ENCODE measurements around the gene RNASEH1.
"Not testable (repeated sequence)": the region's sequence is repeated elsewhere in the genome, so short reads cannot be mapped to it uniquely, and the experiment has no call there.

The RNASEH1 gene

GRCh38 chr2:3589086-3589485 lies 31.0 kb upstream of the RNASEH1 start:
- DNase-seq (ENCODE audit: low read depth) = no peak

GRCh38 chr2:3588084-3588483 lies 30.0 kb upstream of the RNASEH1 start:
- DNase-seq (ENCODE audit: low read depth) = no peak

GRCh38 chr2:3587432-3587831 lies 29.3 kb upstream of the RNASEH1 start:
- no peak for DNase-seq (ENCODE audit: low read depth)

- DNase-seq (ENCODE audit: low read depth) = no peak
Observed at GRCh38 chr2:3587021-3587420, 28.9 kb upstream of the RNASEH1 start.

- DNase-seq (ENCODE audit: low read depth) = no peak
Observed at GRCh38 chr2:3586220-3586619, 28.1 kb upstream of the RNASEH1 start.

GRCh38 chr2:3585261-3586109 lies 27.4 kb upstream of the RNASEH1 start:
- no peak for DNase-seq (ENCODE audit: low read depth)

GRCh38 chr2:3584608-3585260 lies 26.6 kb upstream of the RNASEH1 start:
- DNase-seq (ENCODE audit: low read depth) = no peak

GRCh38 chr2:3584076-3584475 lies 25.9 kb upstream of the RNASEH1 start:
- no peak for DNase-seq (ENCODE audit: low read depth)

- DNase-seq (ENCODE audit: low read depth) = no peak
Observed at GRCh38 chr2:3581367-3582262, 23.5 kb upstream of the RNASEH1 start.

GRCh38 chr2:3580449-3580848 lies 22.3 kb upstream of the RNASEH1 start:
- DNase-seq (ENCODE audit: low read depth) = no peak

GRCh38 chr2:3578987-3579386 lies 20.9 kb upstream of the RNASEH1 start:
- DNase-seq (ENCODE audit: low read depth) = no peak

GRCh38 chr2:3576263-3576630 lies 18.1 kb upstream of the RNASEH1 start:
- not testable (repeated sequence) for DNase-seq (ENCODE audit: low read depth)

- DNase-seq (ENCODE audit: low read depth) = no peak
Observed at GRCh38 chr2:3575534-3576262, 17.6 kb upstream of the RNASEH1 start.

GRCh38 chr2:3574155-3574554 lies 16.0 kb upstream of the RNASEH1 start:
- no peak for DNase-seq (ENCODE audit: low read depth)

- DNase-seq (ENCODE audit: low read depth) = no peak
Observed at GRCh38 chr2:3572620-3573019, 14.5 kb upstream of the RNASEH1 start.

- DNase-seq (ENCODE audit: low read depth) = no peak
Observed at GRCh38 chr2:3571284-3571683, 13.2 kb upstream of the RNASEH1 start.

GRCh38 chr2:3569656-3570055 lies 11.5 kb upstream of the RNASEH1 start:
- DNase-seq (ENCODE audit: low read depth) = not testable (repeated sequence)

GRCh38 chr2:3566806-3567205 lies 8.7 kb upstream of the RNASEH1 start:
- DNase-seq (ENCODE audit: low read depth) = no peak

- no peak for DNase-seq (ENCODE audit: low read depth)
Observed at GRCh38 chr2:3565117-3565516, 7.0 kb upstream of the RNASEH1 start.

- DNase-seq (ENCODE audit: low read depth) = no peak
Observed at GRCh38 chr2:3563521-3563976, 5.4 kb upstream of the RNASEH1 start.

GRCh38 chr2:3557639-3558204 lies 411 bp downstream of the RNASEH1 start:
- DNase-seq (ENCODE audit: low read depth) = no peak

All from stimulated activated CD8-positive, alpha-beta memory T cell treated with anti-CD3 and anti-CD28 coated beads, Interleukin-4, amount 100 ng/mL, for 24 hours (primary cell).